Hepatocyte (in vitro differentiated cells): ENCODE data around the gene GRB10. TPM values are rescaled to one million over a fixed set of nuclear protein-coding genes. Genes with fewer than 3 reads are reported as not detected.
"Not testable (repeated sequence)": the region's sequence is repeated elsewhere in the genome, so short reads cannot be mapped to it uniquely, and the experiment has no call there.

ENCODE experiments used
- DNase-seq: peaks from one replicate; pipeline ENCODE4 v3.0.0-alpha.2; 2016; ENCODE audit warnings: low spot score
- H2AFZ ChIP-seq: fragments of 200-600 bp; sonication (generic); 2 replicates; pipeline ENCODE4 v1.6.0; 2016; ENCODE audit warnings: antibody characterized with exemption, mild to moderate bottlenecking
- H3K27ac ChIP-seq: fragments of 200-600 bp; sonication (generic); 2 replicates; pipeline ENCODE4 v1.5.1; 2016; ENCODE audit warnings: mild to moderate bottlenecking
- H3K27me3 ChIP-seq: fragments of 200-600 bp; sonication (generic); 2 replicates; pipeline ENCODE4 v1.6.1; 2016
- H3K36me3 ChIP-seq: fragments of 200-600 bp; sonication (generic); replicated peaks from 2 replicates; pipeline ENCODE4 v1.5.1; 2016; ENCODE audit warnings: low read depth; ENCODE audit not compliant: insufficient read depth
- H3K4me1 ChIP-seq: fragments of 200-600 bp; sonication (generic); 2 replicates; pipeline ENCODE4 v1.5.1; 2016; ENCODE audit warnings: mild to moderate bottlenecking, moderate library complexity; ENCODE audit not compliant: insufficient read depth
- H3K4me2 ChIP-seq: fragments of 200-600 bp; sonication (generic); 2 replicates; pipeline ENCODE4 v1.6.0; 2016
- H3K4me3 ChIP-seq: fragments of 200-600 bp; sonication (generic); 2 replicates; pipeline ENCODE4 v1.5.1; 2016; ENCODE audit warnings: mild to moderate bottlenecking
- H3K79me2 ChIP-seq: fragments of 200-600 bp; sonication (generic); 2 replicates; pipeline ENCODE4 v1.6.0; 2017; ENCODE audit warnings: mild to moderate bottlenecking
- H3K9me2 ChIP-seq: fragments of 200-600 bp; sonication (generic); replicated peaks from 2 replicates; pipeline ENCODE4 v1.6.0; 2017; ENCODE audit warnings: mild to moderate bottlenecking; ENCODE audit not compliant: insufficient read depth
- H3K9me3 ChIP-seq: fragments of 200-600 bp; sonication (generic); 2 replicates; pipeline ENCODE4 v1.5.1; 2016; ENCODE audit warnings: low read depth, mild to moderate bottlenecking
- H4K20me1 ChIP-seq: fragments of 200-600 bp; sonication (generic); 2 replicates; pipeline ENCODE4 v1.6.0; 2016; ENCODE audit warnings: mild to moderate bottlenecking; ENCODE audit not compliant: insufficient read depth, poor library complexity, severe bottlenecking
- CTCF ChIP-seq: fragments of 200-600 bp; sonication (generic); IDR thresholded peaks from 2 replicates; pipeline ENCODE4 v1.5.1; 2016; ENCODE audit warnings: antibody characterized with exemption, mild to moderate bottlenecking; ENCODE audit not compliant: poor library complexity
- EZH2 ChIP-seq: fragments of 200-600 bp; sonication (generic); IDR thresholded peaks from 2 replicates; pipeline ENCODE4 v1.6.1; 2016; ENCODE audit warnings: antibody characterized with exemption, mild to moderate bottlenecking, borderline replicate concordance
- EZH2phosphoT487 ChIP-seq: fragments of 200-600 bp; sonication (generic); IDR thresholded peaks from one replicate; pipeline ENCODE4 v1.6.1; 2018; ENCODE audit warnings: antibody characterized with exemption, mild to moderate bottlenecking, low read depth, moderate library complexity; ENCODE audit not compliant: unreplicated experiment, severe bottlenecking
- WGBS: methylation state at CpG from one replicate; pipeline ENCODE4 v1.1.6; 2016; ENCODE audit warnings: low lambda C conversion rate; ENCODE audit errors: missing lambda C conversion rate; 5-methylcytosine and 5-hydroxymethylcytosine counted together
- polyA plus RNA-seq: library from polyadenylated mRNA; unstranded; fragments of >200 nt; fragmentation: Nextera tagmentation; extraction: Ambion mirVana; gene quantifications from 2 replicates; pipeline ENCODE4 v1.2.1, GENCODE V29; 2016
- total RNA-seq: library from RNA; depleted of rRNA; stranded (reverse); fragments of >200 nt; gene quantifications from 2 replicates; pipeline ENCODE4 v1.2.3, GENCODE V29; 2014

GRB10 gene
- total and polyA plus RNA-seq, 2 experiments from 2014 or later: 47.6 to 65.9 TPM

- TF ChIP-seq EZH2 (no peak), CTCF (no peak), EZH2phosphoT487 (no peak)
- peaks cover 6% of the 10 kb centered on the region for H3K4me1 ChIP-seq
- peaks cover 94% of the 10 kb centered on the region for H3K79me2 ChIP-seq
- peaks cover 6% of the 10 kb centered on the region for H4K20me1 ChIP-seq
- no peaks in the 10 kb centered on the region for H3K36me3 ChIP-seq
- no peaks in the 10 kb centered on the region for H3K9me2 ChIP-seq
- no peak overlapping the region for H3K4me3 ChIP-seq
- H3K9me3 ChIP-seq: no peaks in the 10 kb centered on the region
- no peak overlapping the region for H3K4me2 ChIP-seq
- no peak for DNase-seq
- no peak overlapping the region for H2AFZ ChIP-seq
- no peaks in the 10 kb centered on the region for H3K27me3 ChIP-seq
- H3K27ac ChIP-seq: peak overlapping the region; percentile 20
- 87% methylated on average over 7 of the region's 7 CpGs for WGBS
Observed at GRCh38 chr7:50739744-50740435, 42.8 kb downstream of the GRB10 start.

GRCh38 chr7:50738932-50739331, 43.8 kb downstream of the GRB10 start:
- peak overlapping the region; percentile 20 for H3K27ac ChIP-seq
- peaks cover 10% of the 10 kb centered on the region for H3K4me1 ChIP-seq
- H3K27me3 ChIP-seq: no peaks in the 10 kb centered on the region
- 44% methylated on average over 3 of the region's 3 CpGs for WGBS
- no peaks in the 10 kb centered on the region for H3K36me3 ChIP-seq
- TF ChIP-seq EZH2 (no peak), EZH2phosphoT487 (no peak), CTCF (no peak)
- peak overlapping the region; percentile 5 for H3K4me2 ChIP-seq
- no peak for DNase-seq
- H3K4me3 ChIP-seq: no peak overlapping the region
- no peak overlapping the region for H2AFZ ChIP-seq
- peaks cover 6% of the 10 kb centered on the region for H4K20me1 ChIP-seq
- peaks cover 94% of the 10 kb centered on the region for H3K79me2 ChIP-seq
- H3K9me3 ChIP-seq: no peaks in the 10 kb centered on the region
- no peaks in the 10 kb centered on the region for H3K9me2 ChIP-seq

GRCh38 chr7:50735836-50736235, 46.9 kb downstream of the GRB10 start:
- WGBS: 98% methylated on average over 8 of the region's 8 CpGs
- Histone ChIP-seq H3K79me2 (peaks cover 94% of the 10 kb centered on the region), H3K4me1 (peaks cover 20% of the 10 kb centered on the region)

GRCh38 chr7:50735333-50735732, 47.4 kb downstream of the GRB10 start:
- Histone ChIP-seq H3K4me1 (peaks cover 25% of the 10 kb centered on the region), H3K4me3 (no peak overlapping the region), H3K79me2 (peaks cover 94% of the 10 kb centered on the region), H4K20me1 (peaks cover 17% of the 10 kb centered on the region), H2AFZ (no peak overlapping the region), H3K36me3 (no peaks in the 10 kb centered on the region), H3K4me2 (no peak overlapping the region), H3K27ac (no peak overlapping the region), H3K9me2 (no peaks in the 10 kb centered on the region), H3K27me3 (no peaks in the 10 kb centered on the region), H3K9me3 (no peaks in the 10 kb centered on the region)
- DNase-seq: no peak
- TF ChIP-seq CTCF (no peak), EZH2 (no peak), EZH2phosphoT487 (no peak)

More at GRCh38 chr7:50735836-50736235, 46.9 kb downstream of the GRB10 start:
- not testable (repeated sequence) for H2AFZ ChIP-seq, H3K4me3 ChIP-seq, H3K27me3 ChIP-seq, H3K36me3 ChIP-seq, H3K4me2 ChIP-seq, H3K27ac ChIP-seq, H3K9me2 ChIP-seq, H3K9me3 ChIP-seq, DNase-seq
- peaks cover 13% of the 10 kb centered on the region for H4K20me1 ChIP-seq
